Measurements from ENCODE around the gene PTPN20.

GRCh38 chr10:47047577-47048525 lies 136.6 kb downstream of the PTPN20 start:
- TF ChIP-seq CTCF (IDR thresholded peaks at IDR 0.05) (peak; percentile 54 to 91 (median 74)), POLR2A (IDR thresholded peaks at IDR 0.05) (no peak)
